Skeletal muscle cell (primary cell): Measurements from ENCODE around the gene KDM1B.
A peak's percentile ranks its signal among the peaks of the same experiment; 100 is the strongest.

ENCODE experiments used
- DNase-seq: peaks from one replicate; pipeline ENCODE4 v3.0.0-alpha.2; 2010; ENCODE audit warnings: low read depth
- H3K4me3 ChIP-seq: 2 replicates; pipeline ENCODE4 v1.5.1; 2011; ENCODE audit warnings: low read depth, mild to moderate bottlenecking, control low read depth, low read length, moderate library complexity

KDM1B gene

DNA sequence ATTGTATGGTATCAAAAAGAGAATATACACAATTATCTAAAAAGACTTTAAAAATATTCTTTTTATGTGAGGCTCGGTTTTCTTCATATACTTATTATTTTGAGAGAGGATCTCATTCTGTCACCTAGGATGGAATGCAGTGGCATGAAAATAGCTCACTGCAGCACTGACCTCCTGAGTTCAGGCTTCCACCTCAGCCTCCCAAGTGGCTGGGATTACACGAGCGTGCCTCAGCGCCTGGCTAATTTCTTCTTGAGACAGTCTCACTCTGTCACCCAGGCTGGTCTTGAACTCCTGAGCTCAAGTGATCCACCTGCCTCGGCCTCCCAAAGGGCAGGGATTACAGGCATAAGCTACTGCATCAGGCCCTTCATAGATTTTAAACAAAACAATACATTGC is 98.4 kb downstream of the KDM1B start:
- H3K4me3 ChIP-seq = no peak overlapping the region
- no peak for DNase-seq

DNA sequence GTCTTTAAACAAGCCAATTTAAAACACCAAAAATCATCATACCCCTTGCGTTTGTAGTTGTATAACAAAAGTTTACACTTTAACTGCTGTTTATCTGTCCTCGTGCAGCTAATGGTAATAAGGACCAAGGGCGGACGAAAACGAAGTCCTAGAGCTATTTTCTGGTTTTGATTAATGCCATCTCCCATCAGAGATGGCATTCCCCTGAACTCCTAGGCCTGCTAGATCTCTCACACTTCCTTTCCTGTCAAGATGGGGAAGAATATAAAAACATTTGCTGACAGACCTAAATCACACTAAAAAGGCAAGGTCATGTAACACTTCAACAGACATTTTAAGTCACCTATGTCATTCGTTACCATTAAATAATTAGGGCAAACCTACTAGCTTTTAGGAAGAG is 99.6 kb downstream of the KDM1B start:
- no peak for DNase-seq
- H3K4me3 ChIP-seq = no peak overlapping the region

DNA sequence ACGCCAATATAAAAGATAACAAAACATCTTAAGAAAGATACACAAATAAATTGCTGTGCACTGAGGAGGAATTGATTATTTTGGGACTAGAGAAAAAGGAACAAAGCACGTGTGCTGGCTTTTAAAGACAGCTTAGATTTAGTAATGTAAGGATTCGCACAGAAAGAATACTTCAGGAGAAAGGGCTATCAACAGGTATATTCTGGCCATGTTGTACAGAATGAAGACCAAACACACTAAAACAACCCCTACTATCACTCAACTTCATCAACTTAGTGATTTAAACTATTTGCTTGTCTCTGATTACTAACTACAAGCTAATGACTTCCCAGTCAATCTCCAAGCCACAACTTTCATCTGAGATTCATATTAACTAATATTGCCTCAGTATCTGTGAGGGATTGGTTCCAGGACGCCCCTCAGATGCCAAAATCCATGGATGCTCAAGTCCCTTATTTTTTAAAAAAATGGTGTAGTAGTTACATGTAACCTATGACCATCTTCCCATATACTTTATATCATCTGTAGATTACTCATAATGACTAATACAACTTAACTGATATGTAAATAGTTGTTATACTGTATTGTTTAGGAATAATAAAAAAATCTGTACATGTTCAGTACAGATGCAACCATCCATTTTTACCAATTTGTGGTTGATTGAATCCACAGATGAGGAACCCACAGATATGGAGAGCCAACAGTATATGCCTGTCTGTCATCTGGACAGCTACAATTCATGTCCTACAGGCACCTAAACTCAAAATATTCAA is 104.6 kb downstream of the KDM1B start:
- H3K4me3 ChIP-seq = no peak overlapping the region
- no peak for DNase-seq

DNA sequence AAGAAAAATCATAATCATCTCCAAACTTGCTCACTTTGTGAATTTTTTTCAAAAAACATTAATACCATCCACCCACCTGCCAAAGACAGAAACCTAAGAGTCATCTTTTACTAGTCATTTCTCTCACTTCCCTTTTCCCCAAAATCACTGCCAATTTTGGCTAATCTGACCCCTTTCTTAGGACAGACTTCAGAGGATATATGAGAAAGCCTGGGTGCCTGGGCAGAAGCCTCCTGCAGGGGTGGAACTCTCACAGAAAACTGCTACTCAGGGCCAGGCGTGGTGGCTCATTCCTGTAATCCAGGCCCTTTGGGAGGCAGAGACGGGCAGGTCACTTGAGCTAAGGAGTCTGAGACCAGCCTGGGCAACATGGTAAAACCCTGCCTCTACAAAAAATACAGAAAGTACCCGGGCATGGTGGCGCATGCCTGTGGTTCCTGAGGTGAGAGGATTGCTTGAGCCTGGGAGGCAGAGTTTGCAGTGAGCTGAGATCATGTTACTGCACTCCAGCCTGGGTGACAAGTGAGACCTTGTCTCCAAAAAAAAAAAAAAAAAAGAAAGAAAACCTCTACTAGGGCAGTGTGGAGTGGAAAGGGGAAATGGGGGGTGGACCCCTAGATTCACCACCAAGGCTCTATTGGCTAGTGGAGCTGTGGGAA is 105.4 kb downstream of the KDM1B start:
- no peak overlapping the region for H3K4me3 ChIP-seq
- no peak for DNase-seq

DNA sequence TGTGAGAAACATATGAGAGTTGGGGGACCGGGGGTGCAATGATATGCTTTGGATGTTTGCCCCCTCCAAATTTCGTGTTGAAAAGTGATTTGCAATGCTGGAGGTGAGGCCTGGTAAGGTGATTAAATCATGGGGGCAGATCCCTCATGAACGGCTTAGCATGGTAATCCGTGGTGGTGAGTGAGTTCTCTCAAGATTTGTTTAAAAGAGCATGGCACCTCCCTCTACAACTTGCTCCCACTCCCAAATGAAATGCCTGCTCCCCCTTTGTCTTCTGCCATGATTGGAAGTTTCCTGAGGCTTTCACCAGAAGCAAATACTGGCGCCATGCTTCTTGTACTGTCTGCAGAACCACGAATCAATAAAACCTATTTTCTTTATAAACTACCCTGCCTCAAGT is 106.7 kb downstream of the KDM1B start:
- no peak overlapping the region for H3K4me3 ChIP-seq
- no peak for DNase-seq

DNA sequence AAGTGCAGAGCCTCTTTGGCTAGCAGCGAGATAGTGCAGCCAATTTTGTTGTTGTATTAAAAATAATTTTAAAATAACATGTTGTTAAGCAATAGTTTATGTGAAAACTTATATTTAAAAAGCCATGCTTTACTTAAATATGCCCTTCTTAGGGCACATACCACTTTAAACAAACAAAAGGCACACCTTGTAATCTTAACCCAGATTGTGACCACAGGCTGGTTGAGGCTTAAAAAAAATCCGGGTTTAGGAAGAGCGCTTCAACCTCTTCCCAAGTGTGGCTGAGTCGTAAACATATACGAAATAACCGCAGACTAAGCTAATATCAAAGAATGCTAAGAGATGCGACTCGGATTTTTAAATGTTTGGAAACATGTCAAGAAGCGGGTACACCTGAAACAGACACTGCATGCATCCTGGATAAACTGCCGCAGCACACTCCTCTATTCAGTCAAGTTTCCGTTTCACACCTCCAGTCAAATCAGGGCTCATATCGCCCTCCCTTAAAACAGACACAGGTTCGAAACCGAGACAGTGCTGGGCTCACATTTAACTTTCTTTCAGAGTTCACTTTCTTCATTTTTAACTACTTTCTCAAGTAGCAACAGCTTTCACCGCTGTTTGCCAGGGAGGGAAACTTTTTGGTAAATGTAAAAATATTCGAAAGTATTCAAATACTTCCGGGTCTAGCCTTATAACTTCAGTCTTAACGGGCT is 107.6 kb downstream of the KDM1B start:
- DNase-seq = no peak

DNA sequence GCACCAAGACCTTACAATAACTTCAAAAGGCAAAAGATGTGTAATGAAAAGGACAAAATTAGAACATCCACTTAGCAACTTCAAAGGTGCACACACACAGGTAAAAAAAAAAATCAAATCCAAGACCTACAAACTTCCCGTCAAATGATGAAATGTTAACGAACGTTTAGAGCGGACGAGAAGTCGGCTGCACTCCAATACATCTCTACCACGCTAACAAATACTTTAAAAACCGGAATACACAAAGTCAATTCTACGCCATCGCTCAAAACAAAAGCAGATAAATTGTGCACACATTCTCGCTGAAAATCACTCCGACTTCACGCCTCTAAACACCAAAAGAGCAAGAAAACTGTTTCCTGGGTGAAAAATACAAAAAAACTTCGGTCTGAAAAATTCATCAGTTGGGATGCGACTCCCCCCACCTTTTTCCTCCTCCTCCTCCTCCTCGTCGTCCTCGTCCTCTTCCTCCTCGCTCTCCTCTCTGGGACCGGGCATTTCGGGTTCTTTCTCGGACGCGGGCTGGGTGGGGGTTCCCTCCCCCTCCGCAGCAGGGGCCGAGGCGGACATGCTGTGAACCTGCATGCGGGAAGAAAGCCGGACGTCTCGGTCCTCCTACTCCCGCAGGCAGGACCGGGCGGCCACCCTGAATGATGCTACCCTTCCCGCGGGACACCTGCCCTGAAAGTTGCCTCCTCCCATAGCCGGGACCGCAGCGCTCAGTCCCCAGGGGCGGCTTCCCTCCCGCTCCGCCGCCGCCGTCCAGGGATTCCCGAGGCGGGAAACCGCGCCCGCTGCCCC is 108.4 kb downstream of the KDM1B start:
- no peak for DNase-seq
- peak overlapping the region; percentile 92 for H3K4me3 ChIP-seq

More for the DNA sequence above, 107.6 kb downstream of the KDM1B start:
- H3K4me3 ChIP-seq = peak overlapping the region; percentile 92

DNA sequence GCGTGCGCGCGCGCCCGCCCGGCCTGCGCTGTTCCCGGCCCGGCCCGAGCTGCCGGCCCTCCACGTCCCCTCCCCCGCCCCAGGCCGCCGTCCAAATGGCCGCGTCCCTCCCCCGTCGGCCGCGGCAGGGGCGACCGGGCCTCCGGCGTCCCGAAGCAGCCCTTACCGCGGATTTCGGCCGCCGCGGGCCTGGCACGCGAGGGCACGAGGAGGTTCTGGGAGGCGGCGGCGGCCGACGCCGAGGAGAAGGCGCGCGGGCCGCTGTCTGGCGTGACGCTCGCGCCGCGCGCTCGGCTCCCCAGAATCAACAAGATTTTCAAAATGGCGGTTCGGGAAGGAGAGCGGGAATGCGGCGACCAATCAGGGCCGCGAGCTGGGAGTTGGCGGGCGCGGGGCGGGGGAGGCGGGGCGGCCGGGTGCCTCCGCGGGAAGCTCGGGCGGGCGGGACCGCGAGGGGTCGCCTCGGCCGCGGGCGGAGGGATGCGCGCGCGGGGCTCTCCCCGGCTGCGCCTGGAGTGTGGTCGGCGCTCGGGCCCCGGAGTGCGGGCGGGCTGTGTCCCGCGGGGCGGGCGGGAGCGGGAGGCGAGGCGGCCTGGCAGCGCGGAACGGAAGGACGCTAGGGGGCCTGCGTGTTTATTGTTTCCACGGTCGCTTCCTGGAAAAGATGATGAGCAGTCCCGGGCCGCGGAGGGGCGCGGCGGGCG is 109.1 kb downstream of the KDM1B start, which contains the start of gene DEK:
Gene DEK (minus strand): TSS at position 312 of the 704 bp plus-strand sequence. CDS start 543 bp downstream, outside the sequence.
- peak; percentile 44 for DNase-seq
- H3K4me3 ChIP-seq = peak within 1 kb of the TSS; percentile 92

DNA sequence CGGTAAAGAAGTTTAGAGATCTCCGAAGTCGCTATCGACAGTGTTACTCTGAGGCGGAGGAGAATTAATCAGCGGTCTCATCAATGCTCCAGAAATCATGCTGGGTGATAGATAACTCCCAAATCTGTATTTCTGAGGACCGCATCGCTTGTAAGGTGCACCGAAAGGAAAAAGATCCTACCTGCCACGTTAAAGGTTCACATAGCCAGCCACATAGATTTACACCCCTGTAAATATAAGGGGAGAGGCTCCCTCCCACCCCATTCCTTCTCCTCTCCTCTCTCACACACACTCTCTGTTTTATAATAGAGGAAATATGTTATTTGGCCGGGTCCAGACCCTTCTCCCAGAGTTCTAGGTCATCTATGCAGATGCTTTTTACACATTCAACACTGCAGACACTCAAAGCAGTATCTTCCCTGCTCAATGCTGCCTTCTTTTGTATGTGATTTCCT is 109.7 kb downstream of the KDM1B start:
- H3K4me3 ChIP-seq = peak overlapping the region; percentile 92
- DNase-seq = no peak

DNA sequence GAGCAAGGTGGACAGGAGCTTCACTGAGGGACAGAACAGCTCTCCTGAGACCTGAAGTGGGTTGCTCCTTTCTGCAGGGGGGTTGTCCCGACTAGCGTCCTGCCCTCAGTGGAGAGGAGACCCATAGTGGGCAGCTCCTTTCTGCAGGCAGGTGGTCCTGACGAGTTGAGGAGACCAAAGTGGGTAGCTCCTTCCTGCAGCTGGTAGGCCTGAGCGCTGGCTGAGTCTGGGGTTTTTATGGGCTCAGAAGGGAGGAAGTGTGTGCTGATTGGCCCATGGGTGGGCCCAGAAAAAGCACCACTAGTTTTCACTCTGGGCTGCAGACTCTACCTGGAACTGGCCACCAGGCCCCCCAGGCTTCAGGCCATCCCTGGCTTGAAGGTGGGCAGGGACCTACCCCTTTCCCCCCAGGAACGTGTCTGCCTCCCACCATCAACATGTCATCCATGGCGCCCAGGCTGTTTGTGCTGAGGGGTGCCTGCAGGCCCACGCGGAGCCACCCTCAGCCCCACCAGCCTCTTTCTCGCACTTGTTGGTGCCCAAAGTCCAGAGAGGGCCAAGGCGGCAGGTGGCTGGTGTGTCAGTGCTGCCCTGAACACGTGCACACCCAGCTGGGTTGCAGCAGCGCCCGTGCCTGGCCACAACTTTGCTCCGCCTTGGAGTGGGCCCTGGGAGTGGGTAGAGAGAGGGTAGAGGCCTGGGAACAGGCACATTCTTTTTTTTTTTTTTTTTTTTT is 110.7 kb downstream of the KDM1B start:
- no peak overlapping the region for H3K4me3 ChIP-seq
- no peak for DNase-seq

DNA sequence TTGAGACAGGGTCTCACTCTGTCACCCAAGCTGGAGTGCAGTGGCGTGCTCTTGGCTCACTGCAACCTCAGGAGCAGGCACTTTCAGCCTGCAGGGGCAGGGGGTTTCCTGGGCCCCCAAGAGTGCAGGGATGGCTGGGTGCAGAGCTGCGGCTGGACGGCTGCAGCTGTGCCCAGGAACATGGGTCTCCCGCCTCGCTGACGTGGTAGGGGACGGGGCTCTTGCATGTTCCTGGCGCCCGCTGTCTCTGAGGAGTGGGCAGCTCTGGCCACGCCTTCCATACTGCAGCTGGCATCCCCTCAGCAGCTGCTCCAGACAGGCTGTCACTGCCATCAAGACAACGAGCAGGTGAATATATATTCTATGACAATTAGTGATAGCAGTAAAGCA is 111.3 kb downstream of the KDM1B start:
- no peak for DNase-seq
- no peak overlapping the region for H3K4me3 ChIP-seq

DNA sequence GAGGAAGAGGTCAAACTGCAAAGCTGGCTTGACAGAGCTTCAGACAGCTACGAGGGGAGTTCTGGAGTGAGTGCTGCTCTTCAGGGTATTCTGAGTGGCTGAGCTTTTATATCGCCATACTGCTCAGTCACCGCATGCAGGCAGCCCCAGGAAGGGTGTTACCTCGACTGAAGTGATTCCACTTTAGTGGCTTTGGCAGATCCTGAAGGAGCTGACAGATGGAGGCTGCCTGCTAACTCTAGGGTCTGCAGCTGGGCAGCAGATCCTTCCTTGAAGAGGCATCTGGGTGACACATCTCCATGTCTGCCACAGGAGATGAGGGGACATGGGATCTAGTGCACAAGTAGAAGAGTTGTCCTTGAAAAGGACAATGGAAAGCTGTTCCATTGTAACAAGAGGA is 112.8 kb downstream of the KDM1B start:
- DNase-seq = no peak
- no peak overlapping the region for H3K4me3 ChIP-seq

DNA sequence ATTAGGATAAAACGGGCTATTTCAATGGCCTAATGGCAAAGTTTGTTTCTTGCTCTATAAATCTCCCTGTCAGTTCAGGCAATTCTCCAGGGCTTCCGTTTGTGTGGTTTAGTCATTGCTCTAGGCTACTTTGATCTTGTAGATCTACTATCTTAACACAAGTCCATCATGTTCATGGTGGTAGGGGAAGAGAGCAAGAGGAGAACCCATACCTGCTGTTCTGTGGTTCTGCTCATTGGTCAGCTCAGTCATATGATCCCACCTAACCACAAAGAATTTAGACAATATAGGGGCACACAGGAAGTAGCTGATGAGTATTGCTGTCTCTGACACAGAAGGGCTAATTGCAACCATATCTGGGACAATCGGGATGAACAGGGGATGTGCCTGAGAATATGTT is 114.0 kb downstream of the KDM1B start:
- DNase-seq = no peak
- H3K4me3 ChIP-seq = no peak overlapping the region

DNA sequence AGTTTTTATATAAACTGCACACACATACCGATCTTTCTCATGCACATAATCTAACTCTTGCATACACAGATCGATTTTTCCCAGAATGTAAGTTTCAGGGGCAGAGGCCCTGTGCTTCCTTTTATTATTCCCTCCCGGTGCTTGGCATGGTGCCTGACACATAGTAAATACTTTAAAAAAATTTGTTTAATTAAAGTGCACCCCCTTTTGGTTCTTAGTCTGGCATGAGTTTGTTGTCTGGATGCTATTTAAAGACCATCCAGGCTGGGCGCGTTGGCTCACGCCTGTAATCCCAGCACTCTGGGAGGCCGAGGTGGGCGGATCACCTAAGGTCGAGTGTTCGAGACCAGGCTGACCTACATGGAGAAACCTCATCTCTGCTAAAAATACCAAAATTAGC is 114.5 kb downstream of the KDM1B start:
- no peak for DNase-seq
- H3K4me3 ChIP-seq = no peak overlapping the region

DNA sequence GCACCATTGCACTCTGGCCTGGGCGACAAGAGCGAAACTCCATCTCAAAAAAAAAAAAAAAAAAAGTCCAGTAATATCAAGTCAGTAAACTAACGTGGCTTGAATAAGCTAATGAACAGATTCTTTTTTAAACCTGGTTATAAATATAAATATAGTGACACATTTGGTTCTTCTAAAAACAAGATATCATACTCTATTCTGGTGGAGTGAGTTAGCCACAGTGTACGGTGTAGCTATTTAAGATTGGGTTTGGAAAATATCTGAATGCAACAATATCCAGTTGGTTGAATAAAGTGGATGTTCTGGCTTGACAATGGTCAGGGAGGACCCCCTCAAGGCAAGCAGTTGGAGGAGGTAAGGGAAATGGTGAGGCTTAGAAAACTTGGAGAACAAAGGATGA is 115.0 kb downstream of the KDM1B start:
- no peak overlapping the region for H3K4me3 ChIP-seq
- DNase-seq = no peak
